GM12892 (cell line): ENCODE measurements around the gene DNMT3B.

Experiments used
- POLR2A ChIP-seq: IDR thresholded peaks from 2 replicates; pipeline ENCODE4 v1.6.1; 2011; ENCODE audit warnings: low read depth, low read length, control low read depth
- POLR2AphosphoS5 ChIP-seq: IDR thresholded peaks from 2 replicates; pipeline ENCODE4 v1.6.1; 2011; ENCODE audit warnings: low read depth, low read length, control low read depth

GRCh38 chr20:32741151-32741550 is 21.0 kb upstream of the DNMT3B start:
- no peak for TF ChIP-seq POLR2A
- no peak for TF ChIP-seq POLR2AphosphoS5
